SJSA1 (cell line): ENCODE measurements around the gene AMDHD1. TPM values are rescaled to one million over a fixed set of nuclear protein-coding genes. Genes with fewer than 3 reads are reported as not detected.
A peak's percentile ranks its signal among the peaks of the same experiment; 100 is the strongest.

Experiments used
- DNase-seq, 2 experiments: peaks; one replicate each; pipeline ENCODE4 v3.0.0-alpha.2; 2015 to 2020; ENCODE audit warnings: low spot score in 2 of 2, low read depth in 1 of 2
- H3K27ac ChIP-seq: fragments of 250-450 bp; sonication (Bioruptor Pico); 2 replicates; pipeline ENCODE4 v1.5.1; 2020; ENCODE audit warnings: mild to moderate bottlenecking, moderate library complexity
- H3K27me3 ChIP-seq: fragments of 250-450 bp; sonication (Bioruptor Pico); replicated peaks from 2 replicates; pipeline ENCODE4 v1.5.1; 2020; ENCODE audit warnings: mild to moderate bottlenecking, moderate library complexity
- H3K36me3 ChIP-seq: fragments of 250-450 bp; sonication (Bioruptor Pico); 2 replicates; pipeline ENCODE4 v1.5.1; 2020; ENCODE audit warnings: mild to moderate bottlenecking
- H3K4me1 ChIP-seq: fragments of 250-450 bp; sonication (Bioruptor Pico); replicated peaks from 2 replicates; pipeline ENCODE4 v1.6.1; 2021; ENCODE audit warnings: mild to moderate bottlenecking
- H3K4me3 ChIP-seq: fragments of 250-450 bp; sonication (Bioruptor Pico); 2 replicates; pipeline ENCODE4 v1.5.1; 2020; ENCODE audit warnings: mild to moderate bottlenecking
- H3K9me3 ChIP-seq: fragments of 250-450 bp; sonication (Bioruptor Pico); replicated peaks from 2 replicates; pipeline ENCODE4 v1.5.1; 2020; ENCODE audit warnings: mild to moderate bottlenecking
- total RNA-seq: library from RNA; depleted of rRNA; stranded (reverse); fragments of >200 nt; shearing (Covaris generic); gene quantifications from 2 replicates; pipeline ENCODE4 v1.2.3, GENCODE V29; 2014

Gene AMDHD1
- total RNA-seq, 1 experiment from 2014 or later, result 1.7 TPM

DNA sequence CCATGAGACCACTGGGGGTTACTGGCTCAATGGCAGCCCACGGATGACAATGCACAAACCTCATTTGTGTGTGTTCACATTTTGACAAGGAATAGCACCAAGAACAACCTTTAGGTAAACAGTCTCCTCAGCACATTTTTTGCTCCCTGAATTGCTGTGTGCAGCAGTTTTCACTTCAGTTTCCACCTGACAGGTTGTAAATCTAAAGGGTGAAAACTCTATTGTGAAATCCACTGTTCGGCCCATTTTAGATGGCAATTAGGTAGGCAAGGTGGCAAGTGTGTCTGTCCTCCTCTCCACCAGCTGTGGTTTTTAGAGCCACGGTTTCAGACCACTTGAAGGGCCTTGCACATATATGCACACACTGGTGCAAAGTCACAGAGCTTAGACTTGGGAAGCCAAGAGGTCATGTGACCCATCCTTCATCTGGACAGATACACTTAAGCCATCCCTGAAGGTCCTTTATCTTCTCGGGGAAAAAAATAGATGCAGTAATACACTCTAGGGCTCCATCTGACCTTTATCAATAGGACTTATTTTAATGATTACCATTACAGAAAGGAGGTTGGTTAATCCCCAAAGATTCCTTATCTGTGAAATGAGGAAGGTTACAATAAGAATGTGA is 29.8 kb downstream of the AMDHD1 start:
- H3K9me3 ChIP-seq, result peaks cover 25% of the 10 kb centered on the region
- H3K27me3 ChIP-seq, result 0 out of 2 replicates have a peak, but pooled peaks cover 3% of the 10 kb centered on the region
- H3K27ac ChIP-seq, result no peak overlapping the region
- no peak for DNase-seq
- no peaks in the 10 kb centered on the region for H3K36me3 ChIP-seq
- no peak overlapping the region for H3K4me3 ChIP-seq
- peaks cover 11% of the 10 kb centered on the region for H3K4me1 ChIP-seq

DNA sequence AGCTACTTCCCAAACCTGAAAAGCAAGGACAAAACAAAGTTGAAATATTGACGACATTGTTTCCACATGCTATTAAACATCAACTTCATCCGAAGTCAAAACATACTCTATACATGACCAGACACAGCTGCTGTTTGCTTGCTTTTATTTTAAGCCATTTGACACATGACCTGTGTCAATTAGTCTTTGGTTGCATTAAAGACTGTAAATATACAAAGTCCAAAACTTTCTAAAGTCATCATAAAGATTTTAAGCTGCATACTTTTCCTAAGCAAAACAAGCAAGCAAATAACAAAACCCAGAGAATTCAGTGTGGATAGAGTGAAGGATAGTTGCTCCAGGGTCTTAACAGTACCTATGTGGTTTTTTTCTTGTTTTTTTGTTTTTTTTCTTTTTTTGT is 31.2 kb downstream of the AMDHD1 start:
- Histone ChIP-seq H3K4me1 (peaks cover 11% of the 10 kb centered on the region), H3K9me3 (peaks cover 26% of the 10 kb centered on the region), H3K36me3 (no peaks in the 10 kb centered on the region), H3K27ac (no peak overlapping the region), H3K27me3 (peaks cover 10% of the 10 kb centered on the region; the same call in 1 of the 2 replicates), H3K4me3 (no peak overlapping the region)
- DNase-seq, result peak in 1 of 2 experiments; percentile 50

DNA sequence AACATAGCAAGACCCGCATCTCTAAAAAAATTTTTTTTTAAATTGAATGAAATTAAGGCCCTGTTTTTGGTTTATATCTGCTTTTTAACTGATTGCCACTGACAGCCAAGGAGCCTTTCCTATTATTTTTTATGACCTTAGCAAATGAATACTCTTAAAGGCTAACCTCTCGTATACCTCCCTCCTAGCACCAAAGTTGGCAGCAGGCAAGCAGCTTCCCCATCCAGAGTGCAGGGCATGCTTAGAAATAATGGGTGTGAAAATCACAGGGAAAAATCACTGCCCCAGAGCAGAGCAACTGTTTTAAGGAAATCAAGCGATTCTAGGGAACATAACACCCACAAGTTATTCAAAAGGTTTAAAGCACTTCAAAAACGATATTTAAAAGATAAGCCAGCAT is 32.4 kb downstream of the AMDHD1 start:
- Histone ChIP-seq H3K27me3 (peaks cover 19% of the 10 kb centered on the region), H3K4me1 (peaks cover 11% of the 10 kb centered on the region), H3K9me3 (peaks cover 26% of the 10 kb centered on the region), H3K36me3 (no peaks in the 10 kb centered on the region), H3K4me3 (no peak overlapping the region), H3K27ac (no peak overlapping the region)
- peak; percentile 59 to 70 for DNase-seq

DNA sequence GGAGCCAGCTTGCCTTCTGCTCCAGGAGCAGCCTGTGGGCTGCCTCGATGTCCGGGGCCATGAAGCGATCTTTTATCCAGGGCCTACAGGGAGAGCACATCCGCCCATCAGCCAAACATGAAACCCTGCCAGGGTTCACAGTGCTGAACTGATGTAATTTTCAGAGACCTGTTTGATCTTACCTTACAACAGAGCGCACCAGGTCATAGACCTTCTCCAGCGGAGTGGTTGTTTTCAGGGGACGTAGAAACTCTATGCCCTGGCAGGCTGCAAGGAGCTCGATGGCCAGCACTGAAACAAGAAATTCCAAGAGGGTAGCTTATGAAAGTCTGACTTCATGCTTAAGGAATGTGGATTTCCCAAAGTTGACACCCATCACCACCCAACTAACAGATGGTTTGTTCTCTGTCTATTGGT is 33.3 kb downstream of the AMDHD1 start:
- Histone ChIP-seq H3K4me1 (peaks cover 11% of the 10 kb centered on the region), H3K27me3 (peaks cover 26% of the 10 kb centered on the region), H3K27ac (no peak overlapping the region), H3K4me3 (no peak overlapping the region), H3K9me3 (peaks cover 32% of the 10 kb centered on the region), H3K36me3 (no peaks in the 10 kb centered on the region)
- peak; percentile 83 to 85 for DNase-seq

DNA sequence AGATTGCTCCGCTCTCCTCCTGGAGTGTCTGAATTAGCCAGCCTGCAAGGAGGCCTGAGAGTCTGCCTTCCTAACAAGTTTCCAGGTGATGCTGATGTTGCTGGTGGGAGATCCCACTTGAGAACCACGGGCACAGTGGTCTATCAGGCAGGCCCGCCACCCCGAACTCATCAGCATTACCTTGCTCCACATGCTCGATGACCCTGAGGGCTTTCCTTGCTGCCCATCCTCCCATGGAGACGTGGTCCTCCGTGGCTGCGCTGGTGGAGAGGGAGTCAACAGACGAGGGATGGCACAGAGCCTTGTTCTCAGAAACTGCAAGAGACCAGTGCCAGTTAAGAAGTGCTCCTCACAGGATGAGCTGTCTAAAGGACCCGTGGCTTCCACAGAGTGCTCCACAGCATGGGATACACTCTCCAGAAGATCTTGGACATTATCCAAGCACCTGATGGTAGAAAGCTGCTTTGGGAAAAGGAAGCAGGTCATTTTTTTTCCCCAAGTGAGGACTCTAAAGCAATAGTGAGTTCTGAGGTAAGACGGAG is 34.7 kb downstream of the AMDHD1 start:
- DNase-seq, result peak; percentile 55 to 89
- Histone ChIP-seq H3K4me3 (no peak overlapping the region), H3K9me3 (peaks cover 32% of the 10 kb centered on the region), H3K27ac (no peak overlapping the region), H3K4me1 (peaks cover 11% of the 10 kb centered on the region), H3K27me3 (peaks cover 36% of the 10 kb centered on the region), H3K36me3 (no peaks in the 10 kb centered on the region)

DNA sequence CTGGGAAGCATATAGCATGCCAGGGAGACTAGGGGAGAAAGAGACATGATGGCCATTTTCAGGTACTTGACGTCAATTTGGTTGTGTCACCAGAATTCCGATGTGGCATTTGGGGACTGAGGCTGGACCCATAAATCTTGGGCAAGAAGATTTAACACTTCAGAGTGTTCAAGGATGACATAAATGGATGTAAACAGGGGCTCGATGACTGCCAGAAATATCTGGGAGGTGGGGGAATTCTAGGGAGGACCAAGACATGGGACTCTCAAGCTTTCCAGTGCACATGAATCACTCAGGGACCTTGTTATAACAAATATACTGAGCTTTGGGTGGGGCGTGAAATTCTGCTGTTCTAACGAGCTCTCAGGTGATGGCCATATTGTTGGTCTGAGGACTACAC is 35.2 kb downstream of the AMDHD1 start:
- peaks cover 32% of the 10 kb centered on the region for H3K9me3 ChIP-seq
- no peak overlapping the region for H3K27ac ChIP-seq
- DNase-seq, result peak; percentile 61 to 69
- peaks cover 36% of the 10 kb centered on the region for H3K27me3 ChIP-seq
- H3K4me3 ChIP-seq, result no peak overlapping the region
- peaks cover 11% of the 10 kb centered on the region for H3K4me1 ChIP-seq
- no peaks in the 10 kb centered on the region for H3K36me3 ChIP-seq

DNA sequence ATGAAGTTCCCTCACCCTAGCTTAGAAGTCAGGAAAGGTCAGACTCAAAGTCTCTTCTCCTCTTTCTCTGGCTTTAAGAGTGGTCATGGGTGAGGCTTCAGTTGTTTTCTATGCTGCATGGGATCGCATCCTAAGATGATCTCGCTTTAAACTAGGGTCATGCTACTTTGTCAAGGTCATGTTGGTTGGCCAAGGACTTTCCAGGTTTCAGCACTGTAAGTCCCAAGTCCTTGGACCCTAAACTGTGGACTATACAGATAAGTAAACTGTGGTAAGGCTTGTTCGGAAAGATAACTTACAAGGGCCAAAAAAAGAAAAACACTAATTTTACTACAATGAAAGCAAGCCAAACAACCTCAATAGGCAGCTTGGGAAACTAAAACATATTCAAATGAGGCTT is 35.6 kb downstream of the AMDHD1 start:
- Histone ChIP-seq H3K27me3 (peaks cover 36% of the 10 kb centered on the region), H3K27ac (no peak overlapping the region), H3K36me3 (no peaks in the 10 kb centered on the region)

DNA sequence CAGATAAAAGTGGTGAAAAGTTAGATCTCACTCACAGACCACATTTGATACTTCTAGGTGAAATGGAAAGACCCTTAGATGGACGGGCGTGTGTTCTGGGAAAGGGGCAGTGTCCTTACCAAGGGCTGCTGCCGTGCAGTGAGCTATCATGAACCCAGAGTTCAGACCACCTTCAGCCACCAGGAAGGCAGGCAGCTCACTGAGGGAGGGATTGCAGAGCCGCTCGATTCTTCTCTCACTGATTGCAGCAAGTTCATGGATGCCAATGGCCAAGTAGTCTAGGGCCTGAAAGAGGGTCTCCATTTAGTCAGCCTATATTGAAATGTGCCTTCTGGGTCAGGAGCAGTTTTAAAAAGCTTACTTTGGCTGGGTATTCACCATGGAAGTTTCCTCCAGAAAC is 37.3 kb downstream of the AMDHD1 start:
- Histone ChIP-seq H3K9me3 (peaks cover 24% of the 10 kb centered on the region), H3K36me3 (no peaks in the 10 kb centered on the region), H3K4me1 (peaks cover 11% of the 10 kb centered on the region), H3K27me3 (peaks cover 39% of the 10 kb centered on the region), H3K27ac (no peak overlapping the region), H3K4me3 (no peak overlapping the region)
- peak in 1 of 2 experiments; percentile 81 for DNase-seq

More for the DNA sequence above, 35.6 kb downstream of the AMDHD1 start:
- peak in 1 of 2 experiments; percentile 58 for DNase-seq
- peaks cover 11% of the 10 kb centered on the region for H3K4me1 ChIP-seq
- H3K9me3 ChIP-seq, result peaks cover 31% of the 10 kb centered on the region
- H3K4me3 ChIP-seq, result no peak overlapping the region

DNA sequence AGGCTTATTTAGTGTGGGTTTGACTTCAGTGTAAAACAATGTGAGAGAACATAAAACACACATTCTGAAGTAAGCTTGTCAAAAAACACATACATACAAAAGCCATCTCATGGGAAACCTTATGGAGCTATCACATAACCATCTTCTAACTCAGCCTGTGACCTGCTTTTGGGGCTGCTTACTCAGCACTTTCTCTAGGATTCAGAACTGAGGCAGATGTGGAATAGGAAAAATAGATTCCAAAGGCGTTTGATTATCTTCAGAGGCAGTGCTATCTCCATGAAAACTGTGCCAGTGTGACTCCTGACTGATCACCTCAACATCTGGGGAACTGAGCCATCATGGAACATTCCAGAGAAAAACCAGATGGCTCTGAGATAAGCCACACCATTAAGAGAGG is 39.5 kb downstream of the AMDHD1 start:
- Histone ChIP-seq H3K36me3 (no peaks in the 10 kb centered on the region), H3K27ac (no peak overlapping the region), H3K9me3 (peaks cover 13% of the 10 kb centered on the region; the same call in 1 of the 2 replicates), H3K4me3 (no peak overlapping the region), H3K27me3 (peaks cover 54% of the 10 kb centered on the region), H3K4me1 (no peaks in the 10 kb centered on the region)
- DNase-seq, result peak in 1 of 2 experiments; percentile 58

DNA sequence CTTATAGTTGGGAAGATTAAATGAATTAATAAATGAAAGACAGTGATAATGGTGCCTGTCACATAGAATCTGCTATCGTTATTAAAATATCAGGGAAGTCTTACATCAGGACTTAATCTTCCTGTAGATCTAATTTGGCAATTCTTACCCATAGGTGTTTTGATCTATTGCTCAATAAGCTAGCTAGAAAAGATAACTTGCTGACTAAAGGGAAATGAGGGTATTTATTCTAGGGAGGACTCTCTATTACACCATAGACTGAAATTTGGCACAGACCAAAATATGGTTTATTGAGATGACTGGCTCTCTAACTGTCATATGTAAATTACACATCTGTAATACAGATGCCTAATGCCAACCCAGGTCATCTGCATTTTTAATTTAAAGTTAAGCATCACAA is 41.6 kb downstream of the AMDHD1 start:
- 0 out of 2 replicates have a peak, but pooled peaks cover 10% of the 10 kb centered on the region for H3K9me3 ChIP-seq
- peak in 1 of 2 experiments; percentile 42 for DNase-seq
- H3K27ac ChIP-seq, result no peak overlapping the region
- H3K27me3 ChIP-seq, result peaks cover 63% of the 10 kb centered on the region
- no peaks in the 10 kb centered on the region for H3K36me3 ChIP-seq
- H3K4me1 ChIP-seq, result no peaks in the 10 kb centered on the region
- H3K4me3 ChIP-seq, result no peak overlapping the region

DNA sequence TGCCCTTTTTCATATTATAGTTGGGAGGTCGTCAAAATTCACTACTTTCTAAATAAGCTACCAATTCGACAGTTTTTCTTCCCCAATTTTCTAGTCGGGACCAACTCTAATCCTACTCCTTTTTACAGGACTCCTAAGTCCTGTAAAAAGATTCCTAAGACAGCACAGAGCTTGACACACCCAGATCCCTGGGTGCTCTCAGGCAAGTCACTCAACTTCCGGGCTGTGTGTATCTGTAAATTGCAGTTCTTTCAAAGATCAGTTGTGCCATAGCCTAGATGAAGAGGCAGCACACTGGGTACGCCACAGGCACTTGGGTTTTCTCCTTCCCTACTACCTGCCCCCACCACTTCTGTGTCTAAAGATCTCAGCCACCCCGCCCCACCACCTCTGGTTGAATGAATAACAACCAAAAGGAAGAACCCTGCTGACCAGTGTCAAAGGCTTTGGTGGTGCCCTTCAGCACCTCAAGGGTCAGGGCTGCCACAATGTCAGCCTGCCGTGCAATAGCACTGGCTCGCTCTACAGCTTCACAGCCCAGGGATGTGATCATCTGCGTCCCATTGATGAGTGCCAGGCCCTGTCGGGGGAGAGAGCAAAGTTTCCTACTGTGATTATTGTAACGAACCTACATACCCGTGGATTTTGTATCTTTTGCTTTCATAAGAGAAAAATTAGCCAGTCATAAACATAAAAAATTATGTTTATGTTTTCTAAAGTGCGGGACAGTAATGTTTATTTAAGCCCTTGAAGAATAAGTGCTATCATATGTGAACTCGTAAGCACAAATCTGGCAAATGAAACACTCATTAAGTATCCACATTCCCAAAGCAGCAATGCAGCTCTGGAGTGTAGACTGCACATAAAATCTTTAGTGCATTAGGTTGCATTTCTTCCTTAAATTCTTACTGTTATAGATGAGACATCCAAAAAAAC is 43.8 kb downstream of the AMDHD1 start:
- no peaks in the 10 kb centered on the region for H3K36me3 ChIP-seq
- no peaks in the 10 kb centered on the region for H3K4me1 ChIP-seq
- H3K27ac ChIP-seq, result no peak overlapping the region
- 0 out of 2 replicates have a peak, but pooled peaks cover 11% of the 10 kb centered on the region for H3K9me3 ChIP-seq
- DNase-seq, result peak; percentile 61 to 88
- no peak overlapping the region for H3K4me3 ChIP-seq
- H3K27me3 ChIP-seq, result peaks cover 69% of the 10 kb centered on the region

DNA sequence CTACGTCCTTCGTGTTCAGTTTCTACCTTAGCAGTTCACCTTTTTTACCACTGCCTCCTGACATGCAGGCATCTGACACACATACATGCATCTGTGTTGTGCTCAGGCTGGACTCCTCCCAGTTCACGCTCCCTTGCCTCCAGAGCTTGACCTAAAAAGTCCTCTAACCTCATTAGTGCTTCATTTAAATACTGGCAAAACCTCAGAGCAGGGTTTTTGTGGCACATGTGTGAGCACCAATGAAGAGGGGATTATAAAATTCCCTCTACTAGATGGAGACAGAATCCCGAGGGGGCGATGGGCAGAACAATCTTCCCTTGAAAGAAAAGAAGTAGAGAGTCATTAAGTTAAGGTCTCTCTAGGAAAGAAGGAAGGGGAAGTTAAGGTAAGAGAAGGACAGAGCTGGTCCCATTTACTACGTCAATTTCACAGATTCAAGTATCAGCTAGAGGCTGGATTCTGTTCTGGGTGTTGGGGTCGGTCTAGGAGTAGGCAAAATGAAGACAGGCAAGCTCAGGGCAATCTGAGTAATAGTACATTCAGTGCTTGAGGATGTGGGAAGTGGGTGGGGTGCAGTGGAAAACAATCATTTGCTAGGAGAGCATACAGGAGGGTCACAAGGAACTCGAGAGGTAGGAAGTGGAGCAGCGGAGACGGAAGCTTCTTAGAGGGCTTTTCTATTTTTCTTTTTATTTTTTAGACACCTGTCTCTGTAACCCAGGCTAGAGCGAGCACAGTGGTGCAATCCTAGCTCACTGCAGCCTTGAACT is 45.6 kb downstream of the AMDHD1 start:
- H3K9me3 ChIP-seq, result peaks cover 18% of the 10 kb centered on the region; the same call in 1 of the 2 replicates
- DNase-seq, result peak; percentile 56 to 75
- H3K4me3 ChIP-seq, result no peak overlapping the region
- H3K27me3 ChIP-seq, result peaks cover 66% of the 10 kb centered on the region
- no peaks in the 10 kb centered on the region for H3K4me1 ChIP-seq
- H3K36me3 ChIP-seq, result no peaks in the 10 kb centered on the region
- H3K27ac ChIP-seq, result no peak overlapping the region

DNA sequence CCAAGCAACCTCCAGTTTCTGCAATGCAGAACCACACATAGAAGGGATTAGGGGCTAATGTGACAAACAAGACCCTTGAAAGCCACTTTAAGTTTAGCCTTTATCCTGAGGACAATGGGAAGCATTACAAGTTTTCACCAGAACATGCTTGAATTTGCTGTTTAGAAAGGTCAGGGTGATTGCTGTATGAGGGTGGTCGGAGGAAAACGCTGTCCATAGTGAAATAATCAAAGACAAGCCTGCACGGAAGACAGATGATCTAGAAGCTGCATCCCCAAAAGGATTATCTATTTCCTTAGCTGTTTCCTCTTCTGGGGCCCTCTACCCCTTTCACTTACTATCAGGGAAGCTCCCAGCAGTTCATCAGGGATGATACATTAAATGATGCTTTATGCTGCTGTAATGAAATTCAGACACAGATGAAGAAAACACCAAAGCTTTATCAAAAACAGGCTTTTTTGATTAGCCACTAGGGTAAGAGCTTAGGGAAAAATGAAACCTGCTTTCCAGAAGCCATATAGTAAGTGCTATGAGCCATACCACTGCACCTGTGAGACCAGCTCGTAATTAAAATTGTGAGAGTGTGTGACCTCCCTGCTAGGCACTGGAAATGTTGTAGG is 46.5 kb downstream of the AMDHD1 start:
- no peak overlapping the region for H3K4me3 ChIP-seq
- peaks cover 7% of the 10 kb centered on the region for H3K4me1 ChIP-seq
- peak; percentile 58 to 64 for DNase-seq
- no peaks in the 10 kb centered on the region for H3K36me3 ChIP-seq
- peaks cover 63% of the 10 kb centered on the region for H3K27me3 ChIP-seq
- H3K27ac ChIP-seq, result no peak overlapping the region
- peaks cover 18% of the 10 kb centered on the region; the same call in 1 of the 2 replicates for H3K9me3 ChIP-seq
